Body of pancreas (tissue), 4 donors: Measurements from ENCODE around the gene FRMPD4. TPM values are rescaled to one million over a fixed set of nuclear protein-coding genes. Genes with fewer than 3 reads are reported as not detected.

ENCODE experiments used
- ATAC-seq: fragments of 150-250 bp; one replicate; pipeline ENCODE4 v1.9.1; 2016
- DNase-seq, 4 donors: peaks; one replicate each; pipeline ENCODE4 v3.0.0-alpha.2; 2019
- H3K27ac ChIP-seq, 4 donors: fragments of 200-600 bp; sonication (generic); 1 replicate in 3 of 4; 2 replicates in 1 of 4; pipeline versions ENCODE4 v1.5.1 to v1.6.1; 2016 to 2019; ENCODE audit warnings: mild to moderate bottlenecking in 1 of 4, mixed read lengths in 1 of 4, moderate library complexity in 1 of 4
- H3K27me3 ChIP-seq, 2 donors: fragments of 200-600 bp; sonication (generic); one replicate each; pipeline ENCODE4 v1.6.0; 2016; ENCODE audit warnings: mild to moderate bottlenecking in 1 of 2
- H3K36me3 ChIP-seq, 2 donors: fragments of 200-600 bp; sonication (generic); replicated peaks in 1 of 2; 2 replicates each; pipeline ENCODE4 v1.5.1; 2016; ENCODE audit warnings: low read depth in 2 of 2; ENCODE audit not compliant: insufficient read depth in 1 of 2
- H3K4me1 ChIP-seq: fragments of 200-600 bp; sonication (generic); one replicate; pipeline ENCODE4 v1.6.0; 2016
- H3K4me3 ChIP-seq, 2 donors: fragments of 200-600 bp; sonication (generic); 1 replicate in 1 of 2; 2 replicates in 1 of 2; pipeline ENCODE4 v1.5.1; 2016 to 2019
- H3K9me3 ChIP-seq, 3 donors: fragments of 200-600 bp; sonication (generic); 1 replicate in 2 of 3; 2 replicates in 1 of 3; pipeline ENCODE4 v1.5.1; 2016
- POLR2A ChIP-seq, 3 donors: fragments of 450-650 bp; IDR thresholded peaks; one replicate each; pipeline ENCODE4 v1.6.1; 2016; ENCODE audit warnings: antibody characterized with exemption in 3 of 3, mild to moderate bottlenecking in 2 of 3
- WGBS, 2 donors: methylation state at CpG; one replicate each; pipeline ENCODE4 v1.1.5; 2017; 5-methylcytosine and 5-hydroxymethylcytosine counted together
- intact Hi-C: fragments of 100-400 bp; cut with DNase I; formaldehyde crosslinking; loops from one replicate; pipeline ENCODE4 v1.15.1; 2023
- total RNA-seq, 2 donors: library from RNA; depleted of rRNA; stranded (reverse); fragments of >200 nt; gene quantifications; one replicate each; pipeline ENCODE4 v1.1.0, GENCODE V29; 2016
- TF ChIP-seq, protein P1 (sequence below), 7 experiments: fragments of 450-650 bp in 4 of 7; fragments of 200-600 bp in 3 of 7; sonication (generic) in 3 of 7; IDR thresholded peaks; one replicate each; pipeline ENCODE4 v1.5.1; 2016 to 2019; ENCODE audit warnings: antibody characterized with exemption in 7 of 7

Gene FRMPD4
- total RNA-seq, 2 donors from 2014 or later = 0.26 TPM; not detected in 1

DNA sequence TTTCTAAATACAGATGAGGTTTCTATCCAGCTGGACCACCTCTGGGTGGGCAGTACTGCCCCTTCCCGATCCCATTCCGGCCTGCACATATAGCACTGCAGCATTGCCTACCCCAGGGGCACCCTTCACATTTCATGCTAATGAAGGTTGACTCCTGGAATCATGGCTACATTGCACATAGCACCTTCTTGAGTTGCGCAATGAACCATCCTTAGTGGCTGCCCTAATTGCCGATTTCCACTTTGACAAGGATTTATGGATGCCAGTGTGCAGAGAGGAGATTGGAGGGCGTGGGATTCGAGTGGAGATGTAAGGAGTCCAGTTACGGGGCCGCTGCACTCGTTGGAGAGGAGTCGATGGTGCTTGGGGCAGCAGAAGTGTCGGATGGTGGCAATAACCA, 229.0 kb downstream of the FRMPD4 start:
- Histone ChIP-seq H3K36me3 (no peaks in the 10 kb centered on the region), H3K4me1 (no peaks in the 10 kb centered on the region), H3K4me3 (no peak overlapping the region), H3K9me3 (no peaks in the 10 kb centered on the region), H3K27me3 (no peaks in the 10 kb centered on the region), H3K27ac (no peak overlapping the region)
- ATAC-seq = no peak
- WGBS, 2 donors = 53 to 70% methylated on average over 8 to 11 of the region's 11 CpGs
- DNase-seq = no peak
- TF ChIP-seq, protein P1, sequence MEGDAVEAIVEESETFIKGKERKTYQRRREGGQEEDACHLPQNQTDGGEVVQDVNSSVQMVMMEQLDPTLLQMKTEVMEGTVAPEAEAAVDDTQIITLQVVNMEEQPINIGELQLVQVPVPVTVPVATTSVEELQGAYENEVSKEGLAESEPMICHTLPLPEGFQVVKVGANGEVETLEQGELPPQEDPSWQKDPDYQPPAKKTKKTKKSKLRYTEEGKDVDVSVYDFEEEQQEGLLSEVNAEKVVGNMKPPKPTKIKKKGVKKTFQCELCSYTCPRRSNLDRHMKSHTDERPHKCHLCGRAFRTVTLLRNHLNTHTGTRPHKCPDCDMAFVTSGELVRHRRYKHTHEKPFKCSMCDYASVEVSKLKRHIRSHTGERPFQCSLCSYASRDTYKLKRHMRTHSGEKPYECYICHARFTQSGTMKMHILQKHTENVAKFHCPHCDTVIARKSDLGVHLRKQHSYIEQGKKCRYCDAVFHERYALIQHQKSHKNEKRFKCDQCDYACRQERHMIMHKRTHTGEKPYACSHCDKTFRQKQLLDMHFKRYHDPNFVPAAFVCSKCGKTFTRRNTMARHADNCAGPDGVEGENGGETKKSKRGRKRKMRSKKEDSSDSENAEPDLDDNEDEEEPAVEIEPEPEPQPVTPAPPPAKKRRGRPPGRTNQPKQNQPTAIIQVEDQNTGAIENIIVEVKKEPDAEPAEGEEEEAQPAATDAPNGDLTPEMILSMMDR (IDR thresholded peaks at IDR 0.05) = no peak
- no peak for TF ChIP-seq POLR2A (IDR thresholded peaks at IDR 0.05)
- intact Hi-C loops = no loop called here

DNA sequence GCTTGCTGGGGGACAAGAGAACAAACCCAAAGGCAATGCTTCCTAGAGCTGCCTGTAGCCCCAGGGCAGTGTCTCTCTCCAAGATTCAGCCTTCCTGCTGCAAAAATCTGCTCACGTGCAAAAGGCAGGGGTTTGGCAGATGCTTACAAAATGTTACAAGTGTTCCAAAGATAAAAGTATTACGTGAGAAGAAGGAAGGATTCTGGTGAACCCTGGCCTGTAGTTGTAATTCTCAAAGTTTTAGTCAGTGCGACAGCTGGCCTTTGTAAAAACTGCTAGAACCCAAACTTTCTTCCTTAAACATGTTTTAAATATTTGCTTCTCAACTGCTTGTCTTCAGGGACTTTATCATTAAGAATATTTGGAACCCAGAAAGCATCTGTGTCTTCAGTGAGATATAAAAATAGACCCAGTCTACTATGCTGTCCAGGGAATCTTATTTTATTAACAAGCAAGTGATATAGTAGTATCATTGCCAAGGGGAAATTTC, 232.3 kb downstream of the FRMPD4 start:
- TF ChIP-seq, protein P1 (IDR thresholded peaks at IDR 0.05) = no peak
- no peak for TF ChIP-seq POLR2A (IDR thresholded peaks at IDR 0.05)
- intact Hi-C loops = no loop called here
- H3K36me3 ChIP-seq = no peaks in the 10 kb centered on the region
- H3K27ac ChIP-seq = no peak overlapping the region
- no peaks in the 10 kb centered on the region for H3K9me3 ChIP-seq
- H3K27me3 ChIP-seq = no peaks in the 10 kb centered on the region
- no peak overlapping the region for H3K4me3 ChIP-seq
- H3K4me1 ChIP-seq = no peaks in the 10 kb centered on the region
- WGBS, 2 donors = 52 to 62% methylated on average over 3 of the region's 3 CpGs
- ATAC-seq (no peak), DNase-seq (peak in 1 of 4 donors; percentile 2)

DNA sequence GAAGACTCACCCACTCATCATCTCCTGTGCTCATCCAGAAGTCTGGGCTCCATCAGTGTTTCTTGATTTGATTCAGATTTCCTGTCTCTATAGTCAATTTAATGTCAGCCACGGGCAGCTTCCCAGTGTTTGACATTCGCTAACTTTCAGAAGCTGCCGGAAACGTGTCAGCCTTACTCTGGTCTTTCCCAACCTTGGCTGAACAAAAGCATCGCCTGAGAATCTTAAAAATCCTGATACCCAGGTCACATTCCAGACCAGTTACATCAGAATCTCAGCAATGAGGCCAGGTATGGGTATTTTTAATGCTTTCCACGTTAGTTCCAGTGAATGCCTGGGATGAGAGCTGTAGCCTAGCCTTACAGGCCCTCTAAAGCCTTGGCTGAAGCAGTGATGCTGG, 233.8 kb downstream of the FRMPD4 start:
- no peak overlapping the region for H3K27ac ChIP-seq
- no peaks in the 10 kb centered on the region for H3K36me3 ChIP-seq
- H3K27me3 ChIP-seq = no peaks in the 10 kb centered on the region
- intact Hi-C loops = no loop called here
- no peak overlapping the region for H3K4me3 ChIP-seq
- ATAC-seq (no peak), DNase-seq (peak in 1 of 4 donors; percentile 1)
- H3K4me1 ChIP-seq = no peaks in the 10 kb centered on the region
- no peak for TF ChIP-seq POLR2A (IDR thresholded peaks at IDR 0.05)
- TF ChIP-seq, protein P1 (IDR thresholded peaks at IDR 0.05) = no peak
- no peaks in the 10 kb centered on the region for H3K9me3 ChIP-seq
- WGBS, 2 donors = 23 to 34% methylated on average over 6 of the region's 6 CpGs

DNA sequence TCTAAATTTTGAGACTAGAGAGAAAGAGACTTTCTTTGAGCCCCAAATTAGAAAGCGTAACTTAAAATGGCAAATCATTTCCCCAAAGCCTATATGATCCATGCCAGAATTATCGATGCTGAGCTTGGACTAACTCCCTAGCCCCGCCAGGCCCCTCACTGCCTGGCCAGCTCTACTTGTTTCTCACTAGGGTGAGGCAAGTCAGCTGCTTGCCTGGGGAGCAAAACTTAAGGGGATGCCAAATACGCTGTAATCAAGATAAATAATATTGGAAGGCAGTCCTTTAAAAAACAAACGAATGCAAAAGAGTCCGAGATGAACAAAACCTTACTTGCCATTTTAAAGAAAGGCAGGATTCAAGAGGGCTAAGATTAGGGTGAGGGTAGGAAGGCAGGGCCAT, 236.0 kb downstream of the FRMPD4 start:
- no peak overlapping the region for H3K4me3 ChIP-seq
- no peaks in the 10 kb centered on the region for H3K36me3 ChIP-seq
- no peak overlapping the region for H3K27ac ChIP-seq
- ATAC-seq = no peak
- H3K27me3 ChIP-seq = no peaks in the 10 kb centered on the region
- H3K4me1 ChIP-seq = no peaks in the 10 kb centered on the region
- DNase-seq = no peak
- intact Hi-C loops = no loop called here
- TF ChIP-seq, protein P1 (IDR thresholded peaks at IDR 0.05) = no peak
- TF ChIP-seq POLR2A (IDR thresholded peaks at IDR 0.05) = no peak
- 62 to 72% methylated on average over 6 of the region's 6 CpGs for WGBS, 2 donors
- no peaks in the 10 kb centered on the region for H3K9me3 ChIP-seq

DNA sequence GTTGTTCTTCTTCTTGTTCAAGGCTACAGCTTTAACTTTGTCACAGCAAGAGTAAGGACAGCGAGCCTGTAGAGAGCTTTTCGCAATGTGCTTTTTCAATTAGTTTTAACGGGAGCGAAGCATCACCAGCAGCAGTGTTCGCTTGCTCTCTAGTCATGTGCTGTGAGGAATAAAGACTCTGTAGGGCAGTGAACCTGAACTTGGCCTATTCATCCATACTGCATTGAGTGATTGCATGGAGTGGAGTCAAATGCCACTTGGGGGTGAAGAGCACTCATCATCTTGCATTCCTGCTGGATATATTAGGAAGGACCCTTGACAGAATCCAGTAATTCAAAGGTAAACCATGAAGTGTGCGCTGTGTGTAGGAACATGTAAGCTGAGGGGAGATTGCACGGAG, 240.0 kb downstream of the FRMPD4 start:
- intact Hi-C loops = no loop called here
- ATAC-seq = no peak
- Histone ChIP-seq H3K27ac (no peak overlapping the region), H3K4me1 (no peaks in the 10 kb centered on the region), H3K4me3 (no peak overlapping the region), H3K9me3 (no peaks in the 10 kb centered on the region), H3K27me3 (no peaks in the 10 kb centered on the region), H3K36me3 (no peaks in the 10 kb centered on the region)
- TF ChIP-seq, protein P1 (IDR thresholded peaks at IDR 0.05) = no peak
- TF ChIP-seq POLR2A (IDR thresholded peaks at IDR 0.05) = no peak
- no peak for DNase-seq
- WGBS, 2 donors = 77 to 82% methylated on average over 7 of the region's 7 CpGs
